AG09319 (cell line): ENCODE results near the gene COL28A1.

ENCODE experiments used
- DNase-seq: peaks from one replicate; pipeline ENCODE4 v3.0.0-alpha.2; 2010; ENCODE audit warnings: low read depth; ENCODE audit errors: extremely low read depth
- CTCF ChIP-seq: IDR thresholded peaks from 2 replicates; pipeline ENCODE4 v1.5.1; 2011; ENCODE audit warnings: low read depth, mild to moderate bottlenecking, inconsistent platforms, low read length, moderate library complexity

COL28A1 gene

DNA sequence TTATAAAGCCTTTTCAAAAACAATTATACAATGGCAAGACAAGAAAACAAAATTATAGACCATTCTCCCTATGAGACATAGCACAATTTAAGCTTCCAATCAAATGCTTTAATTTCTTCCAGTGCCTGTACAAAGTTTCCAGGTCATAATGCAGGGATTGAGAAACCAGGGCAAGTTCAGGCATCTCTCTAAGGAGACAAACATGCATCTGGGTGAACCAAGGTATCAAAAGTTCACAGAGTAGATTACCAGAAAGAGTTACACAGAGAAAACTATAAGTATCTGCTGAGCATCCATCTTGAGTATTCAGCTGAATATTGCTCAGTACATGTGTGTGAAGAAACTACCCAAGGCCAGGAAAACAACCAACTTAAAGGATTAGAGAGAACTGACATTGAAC is 89.1 kb downstream of the COL28A1 start:
- TF ChIP-seq CTCF, result no peak
- no peak for DNase-seq

DNA sequence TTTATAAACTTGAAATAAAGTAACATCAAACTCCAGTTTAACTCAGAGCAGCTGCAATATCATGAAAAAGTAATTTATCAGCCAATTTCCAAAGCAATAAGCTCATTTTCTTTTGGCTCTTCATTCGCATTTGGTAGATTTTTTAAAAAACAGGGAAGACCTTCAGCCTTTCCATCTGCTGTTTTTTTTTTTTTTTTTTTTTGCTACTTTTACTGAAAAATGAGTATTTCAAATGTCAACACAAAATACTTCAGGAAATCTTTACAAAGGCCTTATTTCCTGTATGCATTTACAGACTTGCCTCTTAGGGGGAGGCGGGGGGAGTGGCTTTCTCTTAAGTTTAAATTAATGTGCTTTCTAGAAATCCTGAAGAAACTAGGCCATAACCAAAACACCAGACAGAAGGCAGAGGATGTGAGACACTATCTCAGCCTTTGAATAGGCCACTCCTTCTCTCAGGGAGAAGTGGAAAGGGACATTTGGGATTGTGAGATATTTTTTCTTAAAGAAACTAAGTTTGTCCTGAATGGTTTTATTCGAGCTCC is 91.8 kb downstream of the COL28A1 start:
- DNase-seq, result no peak
- no peak for TF ChIP-seq CTCF

- no peak for TF ChIP-seq CTCF
- no peak for DNase-seq
Observed at GRCh38 chr7:7439564-7439963, 96.1 kb downstream of the COL28A1 start.

- DNase-seq, result peak; percentile 77
Observed at GRCh38 chr7:7438851-7439250, 96.8 kb downstream of the COL28A1 start.

DNA sequence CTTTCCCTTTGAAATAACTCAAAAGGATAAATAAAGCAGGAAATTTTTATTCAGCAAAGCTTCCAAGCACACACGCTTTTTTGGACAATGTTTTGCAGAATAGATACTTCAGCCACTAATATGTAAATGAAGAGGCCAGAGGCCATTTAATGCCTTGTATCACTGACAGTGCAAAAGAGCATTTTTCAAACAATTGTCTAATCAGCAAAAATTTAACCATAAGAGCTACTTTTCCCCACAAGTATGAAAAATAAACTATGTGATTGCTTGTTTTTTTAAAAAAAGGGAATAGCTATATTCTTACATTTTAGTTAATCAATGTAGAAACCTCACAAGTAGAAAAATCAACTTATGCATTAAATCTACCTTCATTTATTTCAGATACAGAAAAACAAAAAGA is 99.7 kb downstream of the COL28A1 start:
- no peak for TF ChIP-seq CTCF
- no peak for DNase-seq

More at GRCh38 chr7:7438851-7439250, 96.8 kb downstream of the COL28A1 start:
- TF ChIP-seq CTCF, result peak; percentile 4

DNA sequence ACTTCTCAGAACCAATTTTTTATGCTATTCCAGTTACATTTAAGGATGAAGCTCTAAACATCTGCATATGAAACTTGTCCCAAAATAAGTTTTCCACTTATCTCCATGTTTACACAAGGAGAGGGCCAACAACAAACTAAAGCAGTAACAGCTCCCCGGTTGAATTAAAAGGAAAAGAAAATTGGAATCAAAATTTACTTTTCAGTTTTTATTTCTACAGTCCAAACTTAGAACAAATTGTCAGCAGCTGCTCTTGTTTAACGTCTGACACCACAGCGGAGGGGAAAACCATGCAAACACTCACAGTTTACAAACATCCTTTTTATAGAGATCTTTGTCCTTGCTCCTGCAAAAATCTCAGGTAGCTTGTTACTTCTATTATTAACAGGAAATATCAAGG is 101.3 kb downstream of the COL28A1 start:
- no peak for TF ChIP-seq CTCF
- no peak for DNase-seq

GRCh38 chr7:7433811-7434210 is 101.9 kb downstream of the COL28A1 start:
- no peak for TF ChIP-seq CTCF
- peak; percentile 7 for DNase-seq
